GM12873 (cell line): ENCODE results near the gene SRSF11.

ENCODE experiments used
- TF ChIP-seq, protein P1 (sequence below): IDR thresholded peaks from 2 replicates; pipeline ENCODE4 v1.5.1; 2012; ENCODE audit warnings: low read depth, mild to moderate bottlenecking, moderate library complexity, low read length, control low read depth; ENCODE audit not compliant: insufficient read depth; ENCODE audit errors: missing control alignments

SRSF11 gene

DNA sequence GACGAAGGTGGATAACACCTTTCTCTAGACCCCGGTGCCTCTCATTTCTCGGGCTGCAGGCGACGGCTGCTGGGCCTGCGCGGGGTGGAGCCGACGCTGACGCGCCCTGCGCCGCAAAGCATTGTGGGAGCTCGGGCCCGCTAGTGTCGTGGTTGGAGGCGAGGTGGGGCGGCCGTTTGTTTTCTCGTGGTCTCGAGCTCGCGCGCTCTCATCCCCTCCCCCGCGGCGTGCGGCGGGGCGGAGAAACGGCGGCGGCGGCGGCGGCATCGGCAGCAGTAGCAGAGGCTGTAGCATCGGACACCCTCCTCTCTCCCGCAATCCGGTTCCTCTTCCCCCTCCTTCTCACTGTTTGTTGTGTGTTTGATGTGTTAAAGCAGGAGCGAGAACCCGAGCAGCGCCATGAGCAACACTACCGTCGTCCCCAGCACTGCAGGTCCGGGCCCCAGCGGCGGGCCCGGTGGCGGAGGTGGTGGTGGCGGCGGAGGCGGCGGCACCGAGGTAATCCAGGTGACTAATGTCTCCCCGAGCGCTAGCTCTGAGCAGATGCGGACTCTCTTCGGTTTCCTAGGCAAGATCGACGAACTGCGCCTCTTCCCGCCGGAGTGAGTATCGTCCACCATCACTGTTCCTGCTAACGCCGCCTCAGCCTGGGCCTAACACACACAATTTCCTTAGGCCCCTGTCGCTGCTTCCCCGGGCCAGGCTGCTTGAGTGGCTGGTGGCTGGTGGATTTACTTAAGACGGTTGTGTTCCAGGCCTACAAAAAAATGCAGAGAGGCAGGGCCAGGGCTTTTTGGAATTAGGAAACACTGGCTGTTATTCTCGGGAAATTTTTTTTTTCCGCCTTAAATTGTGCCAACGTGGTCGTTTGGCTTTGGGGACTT is at the start of gene SRSF11:
Gene SRSF11 (plus strand): TSS at position 143 of the 884 bp plus-strand sequence. CDS start 257 bp downstream, at position 400.
- TF ChIP-seq, protein P1, sequence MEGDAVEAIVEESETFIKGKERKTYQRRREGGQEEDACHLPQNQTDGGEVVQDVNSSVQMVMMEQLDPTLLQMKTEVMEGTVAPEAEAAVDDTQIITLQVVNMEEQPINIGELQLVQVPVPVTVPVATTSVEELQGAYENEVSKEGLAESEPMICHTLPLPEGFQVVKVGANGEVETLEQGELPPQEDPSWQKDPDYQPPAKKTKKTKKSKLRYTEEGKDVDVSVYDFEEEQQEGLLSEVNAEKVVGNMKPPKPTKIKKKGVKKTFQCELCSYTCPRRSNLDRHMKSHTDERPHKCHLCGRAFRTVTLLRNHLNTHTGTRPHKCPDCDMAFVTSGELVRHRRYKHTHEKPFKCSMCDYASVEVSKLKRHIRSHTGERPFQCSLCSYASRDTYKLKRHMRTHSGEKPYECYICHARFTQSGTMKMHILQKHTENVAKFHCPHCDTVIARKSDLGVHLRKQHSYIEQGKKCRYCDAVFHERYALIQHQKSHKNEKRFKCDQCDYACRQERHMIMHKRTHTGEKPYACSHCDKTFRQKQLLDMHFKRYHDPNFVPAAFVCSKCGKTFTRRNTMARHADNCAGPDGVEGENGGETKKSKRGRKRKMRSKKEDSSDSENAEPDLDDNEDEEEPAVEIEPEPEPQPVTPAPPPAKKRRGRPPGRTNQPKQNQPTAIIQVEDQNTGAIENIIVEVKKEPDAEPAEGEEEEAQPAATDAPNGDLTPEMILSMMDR, result peak; percentile 4

DNA sequence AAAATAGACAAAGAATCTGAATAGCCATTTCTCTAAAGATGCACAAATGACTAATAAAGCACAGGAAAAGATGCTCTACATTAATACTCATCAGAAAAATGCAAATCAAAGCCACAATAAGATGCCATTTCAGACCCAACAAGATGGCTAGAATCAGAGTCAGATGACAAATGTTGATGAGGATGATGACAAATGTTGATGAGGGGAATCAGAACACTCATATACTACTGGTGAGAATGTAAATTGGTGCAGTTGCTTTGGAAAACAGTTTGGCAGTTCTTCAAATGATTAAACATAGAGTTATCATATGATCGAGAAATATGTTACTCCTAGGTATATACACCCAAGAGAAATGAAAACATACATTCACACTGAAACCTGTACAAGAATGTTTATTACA is 49.7 kb upstream of the SRSF11 start:
- TF ChIP-seq, protein P1, result no peak

GRCh38 chr1:70188522-70188921 is 32.7 kb upstream of the SRSF11 start:
- TF ChIP-seq, protein P1, result no peak

DNA sequence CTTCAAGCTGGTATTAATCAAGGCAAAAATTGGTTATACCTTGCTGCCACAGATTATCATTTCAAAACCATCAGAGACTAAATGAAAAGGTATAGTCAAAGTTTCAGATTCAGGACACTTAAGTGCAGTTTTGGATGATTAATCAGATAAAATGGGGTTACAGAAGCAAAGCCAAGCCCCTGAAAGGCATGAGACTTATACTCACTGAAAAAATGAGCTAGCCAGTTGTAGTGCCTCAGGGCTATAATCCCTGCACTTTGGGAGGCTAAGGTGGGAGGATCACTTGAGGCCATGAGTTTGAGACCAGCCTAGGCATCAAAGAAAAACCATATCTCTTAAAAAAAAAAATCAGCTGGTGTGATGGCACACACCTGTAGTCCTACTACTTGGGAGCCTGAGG is 31.0 kb upstream of the SRSF11 start:
- TF ChIP-seq, protein P1, result no peak

DNA sequence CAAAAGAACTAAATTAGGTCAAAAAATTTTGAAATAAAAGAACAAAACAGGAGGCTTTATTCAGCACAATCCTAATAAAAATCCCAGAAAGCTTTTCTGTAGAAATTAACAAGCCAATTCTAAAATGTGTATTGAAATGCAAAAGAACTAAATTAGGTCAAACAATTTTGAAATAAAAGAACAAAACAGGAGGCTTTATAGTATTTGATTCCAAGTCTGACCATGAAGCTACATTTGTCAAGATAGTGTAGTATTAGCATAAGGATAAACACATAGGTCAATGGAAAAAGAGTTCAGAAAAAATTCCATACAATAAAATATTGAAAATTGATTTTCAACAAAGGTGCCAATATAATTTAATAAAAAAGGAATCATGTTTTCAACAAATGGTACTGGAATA is 26.6 kb upstream of the SRSF11 start:
- TF ChIP-seq, protein P1, result no peak

DNA sequence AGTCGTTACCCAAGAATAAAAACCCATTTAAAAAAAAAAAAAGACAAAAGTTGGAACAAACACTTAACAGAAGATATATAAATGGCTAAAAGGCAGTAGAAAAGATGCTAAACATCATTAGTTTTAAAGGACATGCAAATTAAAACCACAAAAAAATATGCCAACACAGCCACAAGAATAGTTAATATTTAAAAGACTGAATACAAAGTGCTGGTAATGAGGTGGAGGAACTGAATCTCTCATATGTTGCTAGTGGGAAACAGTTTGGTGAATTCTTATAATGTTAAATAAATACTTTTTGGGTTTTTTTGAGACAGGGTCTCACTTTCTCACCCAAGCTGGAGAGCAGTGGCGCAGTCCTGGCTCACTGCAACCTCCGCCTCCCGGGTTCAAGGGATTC is 25.8 kb upstream of the SRSF11 start:
- TF ChIP-seq, protein P1, result no peak

GRCh38 chr1:70196333-70196732 is 24.8 kb upstream of the SRSF11 start:
- TF ChIP-seq, protein P1, result no peak
